HUES6 (cell line): ENCODE data around the gene MTHFSD.

Experiments
- H3K27ac ChIP-seq: 2 replicates; pipeline ENCODE4 v1.7.0; 2013; ENCODE audit warnings: low read depth, mild to moderate bottlenecking, low read length, inconsistent platforms
- H3K27me3 ChIP-seq: 2 replicates; pipeline ENCODE4 v1.6.1; 2013; ENCODE audit warnings: low read length; ENCODE audit not compliant: control insufficient read depth, insufficient read depth
- H3K36me3 ChIP-seq: 2 replicates; pipeline ENCODE4 v1.6.1; 2013; ENCODE audit warnings: low read length; ENCODE audit not compliant: control insufficient read depth, insufficient read depth
- H3K4me1 ChIP-seq: 2 replicates; pipeline ENCODE4 v1.6.1; 2013; ENCODE audit warnings: low read length; ENCODE audit not compliant: control insufficient read depth, insufficient read depth
- H3K4me3 ChIP-seq: 2 replicates; pipeline ENCODE4 v1.5.1; 2013; ENCODE audit warnings: low read depth, low read length
- H3K9ac ChIP-seq: one replicate; pipeline ENCODE4 v1.6.1; 2013; ENCODE audit warnings: mild to moderate bottlenecking, low read length
- H3K9me3 ChIP-seq: 2 replicates; pipeline ENCODE4 v1.6.1; 2013; ENCODE audit warnings: low read depth, low read length; ENCODE audit not compliant: control insufficient read depth, insufficient read depth

MTHFSD gene

DNA sequence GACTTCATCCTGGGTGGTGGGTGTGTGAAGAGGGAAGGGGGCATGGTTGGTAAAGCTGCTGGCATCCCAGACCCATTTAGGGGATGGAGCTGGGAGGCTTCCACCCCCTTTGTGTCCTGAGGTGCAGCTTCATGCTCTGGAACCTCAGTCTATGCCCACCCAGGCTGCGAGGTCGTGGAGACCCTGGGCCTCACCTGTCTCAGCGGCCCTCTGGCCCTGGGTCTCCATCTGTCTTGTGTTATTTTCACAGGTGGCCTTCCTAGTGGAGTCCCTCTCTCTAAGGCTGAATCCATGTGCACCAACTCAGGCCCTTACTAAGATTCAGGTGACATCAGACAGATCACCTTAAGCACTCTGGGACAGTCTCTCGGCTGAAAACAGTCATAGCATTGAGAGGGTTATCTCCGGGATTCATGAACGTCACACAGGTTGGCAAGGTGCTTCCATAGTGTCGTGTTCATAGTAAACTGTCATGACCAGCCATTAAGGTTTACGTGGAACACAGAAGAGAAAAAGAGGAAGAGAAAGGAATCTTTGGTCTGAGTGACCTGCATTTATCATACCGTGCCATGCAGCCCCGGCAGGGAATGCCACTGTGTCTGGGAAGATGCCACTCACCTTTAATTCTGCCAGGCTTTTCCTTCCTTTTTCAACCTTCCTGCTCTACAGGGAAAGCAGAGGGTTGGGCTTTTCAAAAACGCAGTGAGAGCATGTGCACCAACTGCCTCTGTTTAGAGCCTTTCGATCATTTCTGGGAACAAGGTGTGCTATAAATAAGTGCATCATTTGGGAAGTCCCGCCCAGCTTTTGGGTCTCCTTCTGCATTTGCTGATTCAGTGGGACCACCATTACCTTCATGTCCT lies 18.8 kb upstream of the MTHFSD start:
- no peaks in the 10 kb centered on the region for H3K9me3 ChIP-seq
- no peak overlapping the region for H3K27ac ChIP-seq
- H3K4me1 ChIP-seq: peaks cover 50% of the 10 kb centered on the region
- no peak overlapping the region for H3K4me3 ChIP-seq
- peaks cover 96% of the 10 kb centered on the region for H3K27me3 ChIP-seq
- H3K9ac ChIP-seq: no peak overlapping the region
- no peaks in the 10 kb centered on the region for H3K36me3 ChIP-seq

DNA sequence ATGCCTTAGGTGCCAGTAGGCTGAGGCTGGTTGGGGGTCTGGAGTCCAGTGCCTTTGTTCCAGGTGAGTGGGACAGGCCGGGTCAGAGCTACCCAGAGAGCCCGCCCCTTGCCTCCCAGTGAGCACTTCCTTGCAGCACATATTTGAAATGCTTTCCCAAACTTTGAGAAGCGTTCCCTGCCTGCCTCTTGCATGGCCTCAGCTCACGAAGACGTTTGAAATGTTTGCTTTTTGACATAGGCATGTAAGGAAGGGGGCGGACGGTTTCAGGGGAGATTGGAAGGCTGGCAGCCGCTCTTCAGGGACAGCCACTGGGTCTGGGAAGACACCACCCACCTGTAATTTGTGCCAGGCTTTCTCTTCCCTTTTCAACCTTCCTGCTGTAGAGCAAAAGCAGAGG lies 18.2 kb upstream of the MTHFSD start:
- no peak overlapping the region for H3K9ac ChIP-seq
- peaks cover 96% of the 10 kb centered on the region for H3K27me3 ChIP-seq
- H3K9me3 ChIP-seq: no peaks in the 10 kb centered on the region
- H3K27ac ChIP-seq: no peak overlapping the region
- no peaks in the 10 kb centered on the region for H3K36me3 ChIP-seq
- no peak overlapping the region for H3K4me3 ChIP-seq
- peaks cover 51% of the 10 kb centered on the region for H3K4me1 ChIP-seq

DNA sequence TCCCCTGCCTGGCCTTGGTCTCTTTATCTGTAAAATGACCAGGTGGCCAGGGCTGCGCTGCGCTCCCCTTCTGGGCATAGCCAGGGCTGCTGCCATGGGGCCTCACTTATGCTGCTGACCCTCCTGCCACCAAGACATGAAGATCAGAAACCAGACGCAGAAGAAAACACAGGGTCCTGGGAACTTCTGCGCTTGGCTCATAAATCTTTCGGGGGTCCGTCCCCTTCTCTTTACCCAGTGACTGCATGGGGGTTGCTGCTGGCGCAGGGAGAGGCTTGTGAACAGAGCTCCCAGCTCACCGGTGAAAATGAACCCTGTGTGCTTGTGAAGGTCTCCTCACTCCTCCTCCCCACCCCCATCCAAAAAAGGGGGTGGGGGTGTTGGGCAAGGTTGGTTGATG lies 17.6 kb upstream of the MTHFSD start:
- H3K4me3 ChIP-seq: no peak overlapping the region
- peaks cover 96% of the 10 kb centered on the region for H3K27me3 ChIP-seq
- peaks cover 45% of the 10 kb centered on the region for H3K4me1 ChIP-seq
- no peaks in the 10 kb centered on the region for H3K36me3 ChIP-seq
- H3K9ac ChIP-seq: no peak overlapping the region
- no peak overlapping the region for H3K27ac ChIP-seq
- no peaks in the 10 kb centered on the region for H3K9me3 ChIP-seq

DNA sequence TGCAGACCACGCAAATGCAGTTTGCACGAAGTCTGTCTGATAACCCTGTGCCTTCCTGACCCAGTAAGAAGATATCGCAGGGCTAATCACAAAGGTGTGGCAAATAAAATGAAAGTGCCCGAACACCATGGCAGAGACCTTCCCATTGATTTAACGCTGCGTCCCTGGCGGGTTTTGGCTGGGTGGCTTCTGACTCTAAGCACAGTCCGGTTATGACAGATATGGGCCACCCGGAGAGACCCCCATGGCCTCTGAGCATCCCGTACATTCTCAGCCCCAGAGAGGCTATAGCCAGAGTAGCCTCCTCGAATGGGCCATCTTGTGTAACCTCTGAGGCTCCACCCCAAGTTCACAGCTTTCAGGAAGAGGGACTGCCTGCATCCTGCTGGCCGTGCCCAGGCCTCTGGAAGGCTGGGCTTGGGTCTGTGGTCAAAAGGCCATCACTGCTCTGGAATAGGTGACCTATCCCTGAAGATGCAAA lies 17.0 kb upstream of the MTHFSD start:
- no peak overlapping the region for H3K27ac ChIP-seq
- no peaks in the 10 kb centered on the region for H3K9me3 ChIP-seq
- peaks cover 40% of the 10 kb centered on the region for H3K4me1 ChIP-seq
- no peak overlapping the region for H3K4me3 ChIP-seq
- no peaks in the 10 kb centered on the region for H3K36me3 ChIP-seq
- H3K27me3 ChIP-seq: peaks cover 96% of the 10 kb centered on the region
- H3K9ac ChIP-seq: no peak overlapping the region

DNA sequence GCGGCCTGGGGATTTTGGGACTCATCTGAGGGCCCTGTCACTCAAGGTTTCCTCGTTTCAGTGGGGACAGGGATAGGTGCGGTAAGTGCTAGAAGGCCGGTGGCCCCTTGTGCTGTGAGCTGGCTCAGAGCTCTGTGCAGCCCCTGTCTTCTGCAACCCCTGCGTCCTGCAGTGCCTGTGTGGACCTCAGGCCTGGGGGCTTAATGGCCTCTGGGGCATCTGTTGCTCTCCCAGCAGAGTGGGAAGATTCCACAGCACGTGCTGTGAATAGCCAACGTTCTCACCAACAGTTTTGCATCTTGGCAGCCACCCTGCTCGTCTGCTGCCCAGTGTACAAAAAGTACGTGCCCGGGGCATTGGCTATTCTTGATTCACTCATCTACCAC lies 16.5 kb upstream of the MTHFSD start:
- no peak overlapping the region for H3K4me3 ChIP-seq
- no peak overlapping the region for H3K27ac ChIP-seq
- H3K4me1 ChIP-seq: peaks cover 35% of the 10 kb centered on the region
- H3K27me3 ChIP-seq: peaks cover 94% of the 10 kb centered on the region
- no peaks in the 10 kb centered on the region for H3K9me3 ChIP-seq
- H3K9ac ChIP-seq: no peak overlapping the region
- H3K36me3 ChIP-seq: no peaks in the 10 kb centered on the region

DNA sequence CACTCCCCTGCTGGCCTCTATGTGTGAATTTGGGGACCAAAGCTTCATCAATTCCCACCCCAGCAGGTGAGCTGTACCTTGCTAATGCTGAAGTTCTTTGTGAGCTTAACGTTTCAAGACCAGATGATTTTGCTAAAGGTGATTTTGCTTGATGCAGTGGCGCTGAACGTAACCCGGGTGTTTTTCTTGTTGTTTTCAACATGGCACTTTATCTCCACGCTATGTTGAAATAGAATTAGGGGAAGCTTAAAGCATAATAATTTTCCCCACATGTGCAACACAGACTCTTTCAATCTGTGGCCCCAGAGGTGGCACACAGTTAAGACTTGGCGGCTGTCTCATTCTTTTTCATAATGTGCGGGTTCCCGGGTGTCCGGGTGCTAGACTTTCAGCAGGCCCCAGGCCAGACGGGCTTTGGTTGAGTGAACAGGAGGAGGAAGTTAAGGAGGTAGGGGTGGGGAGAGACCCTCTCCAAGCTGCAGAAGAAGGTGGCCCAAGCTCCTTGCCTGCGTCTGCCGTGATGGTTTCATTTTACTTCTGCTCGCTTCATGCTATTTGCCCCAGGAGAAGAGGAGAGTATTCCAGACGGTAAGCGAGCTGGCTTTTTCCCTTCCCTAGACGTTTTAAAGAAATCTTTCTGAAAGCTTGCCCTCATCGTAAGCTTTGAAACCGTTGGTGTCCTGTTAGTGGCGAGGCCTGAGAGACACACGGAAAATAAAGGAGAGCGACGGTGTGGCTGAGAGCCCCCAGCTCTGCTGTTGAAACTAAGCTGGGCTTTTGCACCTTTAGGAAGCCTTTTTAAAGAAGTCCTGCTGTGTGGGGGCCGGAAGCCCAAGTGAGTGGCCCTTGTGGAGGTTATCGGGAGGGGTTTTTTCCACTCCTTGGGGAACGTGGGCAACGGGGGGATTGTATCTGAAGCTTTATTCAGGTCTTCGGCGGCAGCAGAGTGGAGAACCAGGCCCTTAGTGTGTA lies 15.8 kb upstream of the MTHFSD start:
- Histone ChIP-seq H3K4me3 (no peak overlapping the region), H3K27me3 (peaks cover 96% of the 10 kb centered on the region)

DNA sequence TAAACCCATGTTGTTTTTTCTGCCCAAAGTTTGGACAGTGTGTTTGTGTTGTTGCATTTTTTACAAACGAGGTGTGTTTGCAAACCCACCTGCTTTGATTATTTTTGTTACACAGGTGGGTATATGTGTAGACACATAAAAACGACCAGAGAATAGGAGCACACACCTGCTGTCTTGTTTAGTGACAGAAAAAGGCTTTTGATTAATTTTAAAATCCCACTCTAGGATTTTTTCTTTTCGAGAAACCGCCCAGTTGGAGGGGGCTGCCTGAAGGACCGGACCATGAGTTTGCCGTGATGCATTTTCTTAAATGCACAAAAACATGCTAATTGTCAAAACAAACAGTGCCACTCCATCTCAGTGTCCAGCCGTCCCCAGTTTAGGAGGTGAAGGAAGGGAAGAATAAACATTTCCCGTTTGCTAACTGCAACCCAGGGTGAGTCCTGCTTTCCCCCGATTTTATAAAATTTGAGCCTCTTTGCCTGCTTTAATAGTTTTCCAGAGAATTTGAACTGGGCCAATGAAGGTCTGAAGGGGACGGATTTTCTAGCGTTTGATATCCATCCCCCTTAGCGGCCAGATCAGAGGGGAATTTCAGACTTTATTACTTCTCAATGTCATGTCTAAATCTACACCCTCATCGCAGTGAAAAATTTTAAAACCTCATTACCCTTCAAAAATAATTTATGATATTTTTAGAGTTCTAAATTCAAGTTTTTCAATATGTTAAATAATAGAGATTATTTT lies 14.8 kb upstream of the MTHFSD start:
- no peaks in the 10 kb centered on the region for H3K9me3 ChIP-seq
- peaks cover 40% of the 10 kb centered on the region for H3K4me1 ChIP-seq
- H3K27me3 ChIP-seq: peaks cover 98% of the 10 kb centered on the region
- peak overlapping the region; percentile 23; the same call in 1 of the 2 replicates for H3K4me3 ChIP-seq
- H3K36me3 ChIP-seq: no peaks in the 10 kb centered on the region
- no peak overlapping the region for H3K9ac ChIP-seq
- H3K27ac ChIP-seq: no peak overlapping the region

More for the DNA sequence above, 15.8 kb upstream of the MTHFSD start:
- Histone ChIP-seq H3K9me3 (no peaks in the 10 kb centered on the region), H3K4me1 (peaks cover 38% of the 10 kb centered on the region), H3K36me3 (no peaks in the 10 kb centered on the region), H3K9ac (no peak overlapping the region), H3K27ac (no peak overlapping the region)

DNA sequence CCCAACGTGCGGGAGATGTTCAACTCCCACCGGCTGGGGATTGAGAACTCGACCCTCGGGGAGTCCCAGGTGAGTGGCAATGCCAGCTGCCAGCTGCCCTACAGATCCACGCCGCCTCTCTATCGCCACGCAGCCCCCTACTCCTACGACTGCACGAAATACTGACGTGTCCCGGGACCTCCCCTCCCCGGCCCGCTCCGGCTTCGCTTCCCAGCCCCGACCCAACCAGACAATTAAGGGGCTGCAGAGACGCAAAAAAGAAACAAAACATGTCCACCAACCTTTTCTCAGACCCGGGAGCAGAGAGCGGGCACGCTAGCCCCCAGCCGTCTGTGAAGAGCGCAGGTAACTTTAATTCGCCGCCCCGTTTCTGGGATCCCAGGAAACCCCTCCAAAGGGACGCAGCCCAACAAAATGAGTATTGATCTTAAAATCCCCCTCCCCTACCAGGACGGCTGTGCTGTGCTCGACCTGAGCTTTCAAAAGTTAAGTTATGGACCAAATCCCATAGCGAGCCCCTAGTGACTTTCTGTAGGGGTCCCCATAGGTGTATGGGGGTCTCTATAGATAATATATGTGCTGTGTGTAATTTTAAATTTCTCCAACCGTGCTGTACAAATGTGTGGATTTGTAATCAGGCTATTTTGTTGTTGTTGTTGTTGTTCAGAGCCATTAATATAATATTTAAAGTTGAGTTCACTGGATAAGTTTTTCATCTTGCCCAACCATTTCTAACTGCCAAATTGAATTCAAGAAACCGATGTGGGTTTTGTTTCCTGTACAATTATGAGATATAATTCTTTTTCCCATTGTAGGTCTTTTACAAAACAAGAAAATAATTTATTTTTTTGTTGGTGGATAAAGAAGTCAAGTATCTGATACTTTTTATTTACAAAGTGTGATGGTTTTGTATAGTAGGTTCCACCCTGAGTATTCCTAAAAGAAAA lies 13.9 kb upstream of the MTHFSD start:
- Histone ChIP-seq H3K27ac (no peak overlapping the region), H3K4me3 (peak overlapping the region; percentile 54), H3K9me3 (no peaks in the 10 kb centered on the region), H3K27me3 (peaks cover 98% of the 10 kb centered on the region), H3K9ac (no peak overlapping the region), H3K36me3 (no peaks in the 10 kb centered on the region), H3K4me1 (peaks cover 46% of the 10 kb centered on the region)

DNA sequence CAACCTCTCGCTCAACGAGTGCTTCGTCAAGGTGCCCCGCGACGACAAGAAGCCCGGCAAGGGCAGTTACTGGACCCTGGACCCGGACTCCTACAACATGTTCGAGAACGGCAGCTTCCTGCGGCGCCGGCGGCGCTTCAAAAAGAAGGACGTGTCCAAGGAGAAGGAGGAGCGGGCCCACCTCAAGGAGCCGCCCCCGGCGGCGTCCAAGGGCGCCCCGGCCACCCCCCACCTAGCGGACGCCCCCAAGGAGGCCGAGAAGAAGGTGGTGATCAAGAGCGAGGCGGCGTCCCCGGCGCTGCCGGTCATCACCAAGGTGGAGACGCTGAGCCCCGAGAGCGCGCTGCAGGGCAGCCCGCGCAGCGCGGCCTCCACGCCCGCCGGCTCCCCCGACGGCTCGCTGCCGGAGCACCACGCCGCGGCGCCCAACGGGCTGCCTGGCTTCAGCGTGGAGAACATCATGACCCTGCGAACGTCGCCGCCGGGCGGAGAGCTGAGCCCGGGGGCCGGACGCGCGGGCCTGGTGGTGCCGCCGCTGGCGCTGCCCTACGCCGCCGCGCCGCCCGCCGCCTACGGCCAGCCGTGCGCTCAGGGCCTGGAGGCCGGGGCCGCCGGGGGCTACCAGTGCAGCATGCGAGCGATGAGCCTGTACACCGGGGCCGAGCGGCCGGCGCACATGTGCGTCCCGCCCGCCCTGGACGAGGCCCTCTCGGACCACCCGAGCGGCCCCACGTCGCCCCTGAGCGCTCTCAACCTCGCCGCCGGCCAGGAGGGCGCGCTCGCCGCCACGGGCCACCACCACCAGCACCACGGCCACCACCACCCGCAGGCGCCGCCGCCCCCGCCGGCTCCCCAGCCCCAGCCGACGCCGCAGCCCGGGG lies 12.9 kb upstream of the MTHFSD start:
- Histone ChIP-seq H3K27ac (no peak overlapping the region), H3K27me3 (peaks cover 97% of the 10 kb centered on the region), H3K4me3 (peak overlapping the region; percentile 66), H3K36me3 (no peaks in the 10 kb centered on the region), H3K4me1 (peaks cover 43% of the 10 kb centered on the region), H3K9me3 (no peaks in the 10 kb centered on the region), H3K9ac (no peak overlapping the region)
